HG03565 (cell line): ENCODE results near the gene HOXB1.

Source experiments
- ATAC-seq: cut with Tn5 transposase; IDR thresholded peaks from one replicate; pipeline ENCODE4 v1.9.1; 2021; ENCODE audit warnings: mild to moderate bottlenecking, moderate library complexity; ENCODE audit not compliant: unreplicated experiment

The HOXB1 gene

DNA sequence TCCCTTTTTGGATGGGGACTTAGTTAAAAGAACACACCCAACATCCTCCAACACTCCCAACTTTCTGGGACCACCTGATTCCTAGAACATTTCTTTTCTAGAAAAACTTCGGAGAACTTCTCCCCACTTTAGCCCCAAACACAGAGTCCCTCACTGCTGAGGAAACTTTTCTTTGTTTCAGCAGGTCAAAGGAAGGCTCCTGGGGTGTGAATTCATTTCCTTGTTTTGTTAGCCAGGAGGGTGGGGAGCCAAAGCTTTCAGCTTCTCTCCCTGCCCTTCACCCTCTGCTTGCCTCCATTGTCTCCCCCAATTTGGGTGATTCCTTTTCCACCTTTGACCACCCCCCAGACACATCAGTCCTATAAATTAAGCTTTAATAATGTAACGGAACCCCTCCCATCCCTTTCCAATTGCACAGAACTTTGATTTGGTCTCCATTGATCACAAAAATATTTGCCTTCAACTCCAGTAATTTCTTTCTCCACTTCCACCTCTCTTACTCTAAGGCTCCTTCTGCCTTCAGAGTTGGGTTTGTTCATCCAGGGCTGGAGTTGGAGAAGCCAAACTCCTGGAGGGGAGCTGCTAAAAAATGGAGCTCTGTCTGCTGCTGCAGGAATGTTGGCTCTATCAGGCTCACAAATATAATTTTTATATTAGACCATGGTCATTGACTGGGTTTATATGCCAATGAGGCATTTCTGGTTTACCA lies 37.0 kb upstream of the HOXB1 start:
- no peak for ATAC-seq

- ATAC-seq: no peak
Measured at GRCh38 chr17:48567209-48567608, 36.4 kb upstream of the HOXB1 start.

DNA sequence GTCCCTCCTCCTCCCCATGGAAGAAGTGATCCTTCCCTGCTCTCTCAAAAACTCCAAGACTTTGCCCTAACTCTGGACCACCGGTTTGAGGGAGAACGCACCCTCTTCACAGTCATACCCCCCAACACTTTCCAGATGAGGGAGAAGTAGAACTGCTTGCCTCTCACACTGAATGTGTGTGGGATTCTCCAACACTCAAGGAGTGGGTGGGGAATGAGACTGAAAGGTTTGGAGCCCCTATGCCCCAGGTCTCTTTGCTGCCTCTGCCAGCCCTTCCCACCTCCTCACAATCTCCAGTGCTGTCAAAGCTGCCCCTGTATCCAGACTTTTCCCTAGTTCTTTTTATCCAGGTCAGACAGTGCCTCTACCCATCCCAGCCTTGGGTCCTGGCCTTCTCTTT lies 35.9 kb upstream of the HOXB1 start:
- no peak for ATAC-seq

DNA sequence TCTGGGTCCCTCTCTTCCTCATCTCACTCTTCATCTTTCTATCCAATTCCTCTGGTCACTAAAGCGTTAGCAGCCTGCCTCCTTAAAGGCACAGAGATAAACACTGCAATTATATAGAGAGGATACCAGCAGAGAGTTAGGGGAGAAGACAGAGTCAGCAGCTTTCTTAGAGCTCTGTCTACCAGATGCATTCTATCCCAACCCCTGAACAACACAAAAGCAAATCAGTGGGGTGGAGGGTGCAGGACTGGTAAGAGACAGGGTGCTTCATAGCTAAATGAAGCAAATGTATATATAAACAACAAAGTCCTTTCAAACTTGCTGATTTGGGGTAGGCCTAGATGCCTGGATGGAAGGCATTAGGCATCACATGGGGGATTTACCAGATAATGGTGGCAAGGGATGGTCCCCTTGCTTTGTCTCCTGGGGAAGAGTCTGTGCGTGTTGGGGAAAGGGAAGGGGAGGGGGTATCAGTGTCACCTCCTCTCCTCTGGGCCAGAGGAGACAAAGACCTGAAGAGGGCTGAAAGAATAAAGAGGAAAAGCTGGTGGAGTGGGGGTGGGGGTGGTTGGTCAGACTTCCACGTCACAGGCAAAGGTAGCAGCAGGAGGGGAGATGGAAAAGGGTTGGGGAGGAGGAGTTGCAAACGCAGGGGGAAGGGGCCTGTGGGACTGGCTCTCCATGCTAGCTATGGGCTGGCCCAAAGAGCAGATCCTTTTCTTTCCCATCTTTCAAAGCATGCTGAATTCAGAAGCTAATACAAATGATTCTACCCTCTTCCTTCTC lies 35.3 kb upstream of the HOXB1 start:
- ATAC-seq: no peak

- ATAC-seq: no peak
Measured at GRCh38 chr17:48565022-48565554, 34.3 kb upstream of the HOXB1 start.

- ATAC-seq: no peak
Measured at GRCh38 chr17:48564188-48565021, 33.6 kb upstream of the HOXB1 start.

GRCh38 chr17:48563867-48564187 lies 33.0 kb upstream of the HOXB1 start:
- no peak for ATAC-seq

- ATAC-seq: no peak
Measured at GRCh38 chr17:48563385-48563838, 32.6 kb upstream of the HOXB1 start.

GRCh38 chr17:48562934-48563333 lies 32.1 kb upstream of the HOXB1 start:
- ATAC-seq: no peak

- no peak for ATAC-seq
Measured at GRCh38 chr17:48561884-48562810, 31.3 kb upstream of the HOXB1 start.

- ATAC-seq: no peak
Measured at GRCh38 chr17:48559840-48560817, 29.3 kb upstream of the HOXB1 start.

DNA sequence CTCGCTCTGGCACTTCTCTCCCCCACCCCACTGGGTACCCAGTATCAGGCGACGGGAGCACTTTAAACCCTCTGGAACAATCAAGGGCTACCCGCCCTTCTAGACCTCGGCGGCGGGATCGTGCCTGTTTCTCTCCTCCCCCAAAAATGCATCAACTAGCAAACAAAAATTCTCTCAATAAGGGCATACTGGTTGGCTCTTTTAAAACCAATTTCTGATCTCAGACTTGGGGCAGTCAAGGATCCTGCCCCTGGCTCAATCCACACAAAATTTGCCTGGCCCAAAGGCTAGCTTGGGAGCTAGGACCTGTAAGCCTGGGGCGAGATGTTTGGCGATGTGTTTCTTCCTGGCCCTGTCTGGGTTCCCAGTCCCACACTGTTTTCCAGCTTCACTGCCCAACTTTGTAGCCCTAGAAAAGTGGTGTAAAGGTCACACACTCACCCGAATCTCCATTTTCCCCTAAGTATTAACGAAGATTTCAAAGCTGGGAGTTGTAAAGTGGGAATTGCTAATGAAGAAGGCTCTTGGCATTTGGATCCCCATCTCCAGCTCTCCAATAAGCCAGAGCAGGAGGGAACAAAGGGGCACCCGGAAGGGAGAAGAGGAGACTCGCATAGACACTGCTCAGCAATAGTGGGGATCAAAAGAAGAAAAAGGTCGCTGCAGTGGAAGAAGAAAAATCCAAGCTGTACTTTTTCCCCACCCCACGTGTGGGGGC lies 28.5 kb upstream of the HOXB1 start:
- ATAC-seq: no peak

GRCh38 chr17:48558831-48559121 lies 28.0 kb upstream of the HOXB1 start:
- ATAC-seq: no peak

GRCh38 chr17:48558057-48558830 lies 27.4 kb upstream of the HOXB1 start:
- no peak for ATAC-seq

DNA sequence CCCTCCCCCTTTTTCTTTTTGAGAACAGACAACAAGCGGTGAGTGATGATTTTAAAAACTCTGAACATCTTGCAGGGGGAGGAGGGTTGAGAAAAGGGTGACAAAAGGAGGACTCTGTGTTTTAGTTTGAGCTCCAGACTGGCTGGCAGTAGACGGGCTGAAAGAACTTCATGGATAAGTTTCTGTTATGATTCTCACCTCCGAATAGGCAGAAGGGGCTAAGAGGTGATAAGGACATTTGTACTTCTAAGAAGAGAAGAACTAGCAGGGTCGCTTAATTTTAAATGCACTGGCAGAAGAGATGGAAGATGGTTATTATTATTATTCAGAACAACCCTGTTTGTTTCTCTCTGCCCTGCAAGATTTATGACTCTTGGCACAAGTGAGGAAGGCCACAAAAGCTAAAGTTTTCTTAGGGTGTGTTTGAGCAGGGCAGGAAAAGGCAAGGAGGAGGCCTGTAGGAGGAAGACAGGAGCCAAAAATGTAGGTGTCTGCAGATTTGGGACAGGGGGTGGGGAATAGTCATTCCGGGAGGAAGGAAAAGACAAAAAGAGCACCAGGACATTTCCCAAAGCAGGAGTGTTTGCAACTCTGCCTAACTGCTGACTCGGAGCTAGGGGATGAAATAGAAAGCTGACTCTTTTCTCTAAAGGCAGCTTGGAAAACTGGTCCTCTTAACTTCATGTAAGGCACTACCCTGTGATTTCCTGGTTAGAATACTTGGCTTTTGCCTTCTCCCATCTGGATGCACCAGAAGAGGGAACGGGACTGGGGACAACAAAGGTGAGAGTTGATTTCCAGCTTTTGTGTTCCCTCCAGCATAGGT lies 26.0 kb upstream of the HOXB1 start:
- ATAC-seq: no peak

DNA sequence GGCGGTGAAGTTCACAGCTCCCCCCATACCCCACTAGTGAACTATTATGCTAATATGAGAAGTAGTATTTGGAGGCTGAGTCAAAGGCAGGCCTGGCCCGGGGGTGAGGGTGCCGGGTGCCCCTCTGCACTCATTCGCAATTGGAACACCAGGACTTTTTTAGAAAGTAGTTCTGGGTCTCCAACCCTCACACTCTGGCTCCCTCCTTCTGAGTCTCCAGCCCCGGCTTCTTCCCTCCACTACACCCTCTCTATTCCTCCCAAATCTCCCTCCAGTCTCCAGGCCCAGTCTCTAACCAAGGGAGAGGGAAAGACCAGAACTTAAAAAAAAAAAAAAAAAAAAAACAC lies 25.4 kb upstream of the HOXB1 start:
- ATAC-seq: no peak
